ENCODE data around the gene SOS1.
A peak's percentile ranks its signal among the peaks of the same experiment; 100 is the strongest.
"Not testable (repeated sequence)": the region's sequence is repeated elsewhere in the genome, so short reads cannot be mapped to it uniquely, and the experiment has no call there.

SOS1 gene

DNA sequence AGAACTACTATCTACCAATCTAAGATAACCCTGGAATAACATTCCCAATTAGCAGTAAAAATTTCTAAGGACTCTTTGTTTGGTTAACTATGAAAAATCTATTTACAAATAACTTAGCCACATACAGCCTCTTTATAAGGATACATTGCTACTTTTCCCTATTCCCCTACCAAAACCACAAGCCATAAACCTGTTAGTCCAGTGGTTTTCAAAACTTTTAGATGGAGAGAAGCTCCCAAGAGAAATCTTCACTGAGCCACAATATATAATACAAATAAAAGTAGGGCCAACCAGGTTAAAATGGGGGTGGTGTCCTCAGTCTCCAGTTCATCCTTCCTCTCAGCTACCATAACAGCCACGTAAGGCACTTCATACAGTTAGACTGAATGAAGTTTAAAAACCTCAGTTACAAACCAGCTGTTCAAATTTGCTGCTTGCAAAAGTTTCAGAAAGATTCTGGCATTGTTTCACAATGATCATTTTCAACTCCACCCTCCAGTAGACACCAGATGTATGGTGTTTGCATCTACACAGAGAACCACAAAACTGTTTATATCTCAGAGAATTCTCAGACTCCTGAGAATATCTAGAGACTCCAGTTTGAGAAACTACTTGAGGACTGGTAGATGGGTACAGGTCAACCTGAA is 26.0 kb downstream of the SOS1 start:
- DNase-seq (no peak), ATAC-seq (no peak)
- Mint-ChIP-seq H3K4me3 (no peak overlapping the region), H3K4me1 (peaks cover 62% of the 10 kb centered on the region), H3K9me3 (peaks cover 0 to 7% of the 10 kb centered on the region in 2 donors), H3K27ac (peak overlapping the region in 1 of 2 donors; percentile 18), H3K27me3 (no peaks in the 10 kb centered on the region)

DNA sequence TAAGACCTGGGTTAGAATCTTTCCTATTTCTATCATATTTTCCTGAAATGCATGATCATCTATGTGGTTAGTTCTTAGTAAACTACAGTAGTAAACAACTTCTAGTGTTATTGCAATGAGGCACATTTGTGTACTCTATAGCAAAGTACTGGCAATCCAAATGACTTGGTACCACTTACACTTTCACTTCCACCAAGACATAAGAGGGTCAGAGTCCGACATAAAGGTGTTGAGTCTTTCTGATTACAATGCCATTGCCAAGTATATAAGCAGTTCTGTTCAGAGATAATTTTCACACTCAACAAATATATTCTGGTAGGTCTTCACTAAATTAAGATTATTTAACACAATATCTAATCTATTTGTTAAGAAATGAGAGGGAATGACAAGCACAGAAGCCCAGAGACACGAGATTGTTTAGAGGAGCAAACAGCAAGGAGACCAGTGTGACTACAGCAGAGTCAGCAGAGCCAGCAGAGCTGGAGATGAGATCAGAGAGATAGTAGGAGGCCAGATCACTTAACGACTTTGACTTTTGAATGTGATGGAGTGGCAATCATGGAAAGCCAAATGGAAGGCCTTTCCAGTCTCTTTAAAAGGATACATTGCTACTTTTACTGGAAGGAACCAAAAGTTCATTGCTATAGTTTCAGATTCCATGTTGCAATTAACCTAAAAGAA is 27.5 kb downstream of the SOS1 start:
- Mint-ChIP-seq H3K27ac (no peak overlapping the region), H3K9me3 (peaks cover 0 to 7% of the 10 kb centered on the region in 2 donors), H3K4me1 (peaks cover 50% of the 10 kb centered on the region), H3K27me3 (no peaks in the 10 kb centered on the region), H3K4me3 (no peak overlapping the region)
- ATAC-seq (no peak), DNase-seq (no peak)

GRCh38 chr2:39091543-39091942 is 29.3 kb downstream of the SOS1 start:
- Mint-ChIP-seq H3K4me3 (no peak overlapping the region), H3K4me1 (peaks cover 40% of the 10 kb centered on the region), H3K27me3 (no peaks in the 10 kb centered on the region), H3K27ac (no peak overlapping the region), H3K9me3 (peaks cover 0 to 7% of the 10 kb centered on the region in 2 donors)
- ATAC-seq (no peak), DNase-seq (no peak)

- Mint-ChIP-seq H3K27me3 (no peaks in the 10 kb centered on the region), H3K9me3 (peaks cover 0 to 7% of the 10 kb centered on the region in 2 donors), H3K4me1 (peaks cover 38% of the 10 kb centered on the region), H3K4me3 (no peak overlapping the region), H3K27ac (no peak overlapping the region)
- DNase-seq = no peak
- ATAC-seq = no peak
These were observed 29.8 kb downstream of the SOS1 start for GRCh38 chr2:39091063-39091462.

DNA sequence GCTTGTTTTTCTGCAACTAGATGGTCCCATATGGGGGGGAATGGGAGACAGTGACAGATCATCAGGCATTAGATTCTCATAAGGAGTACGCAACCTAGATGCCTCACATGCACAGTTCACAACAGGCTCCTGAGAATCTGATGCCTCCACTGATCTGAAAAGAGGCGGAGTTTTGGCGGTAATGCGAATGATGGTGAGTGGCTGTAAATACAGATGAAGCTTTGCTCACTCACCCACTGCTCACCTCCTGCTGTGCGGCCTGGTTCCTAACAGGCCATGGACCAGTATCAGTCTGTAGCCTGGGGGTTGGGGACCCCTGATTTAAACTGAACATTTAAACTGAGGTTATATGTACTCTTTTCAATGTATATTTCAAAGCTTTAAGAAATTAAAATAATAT is 40.7 kb downstream of the SOS1 start:
- Mint-ChIP-seq H3K9me3 (no peaks in the 10 kb centered on the region), H3K27me3 (no peaks in the 10 kb centered on the region), H3K4me1 (peaks cover 36% of the 10 kb centered on the region), H3K27ac (no peak overlapping the region), H3K4me3 (no peak overlapping the region)
- DNase-seq (no peak), ATAC-seq (no peak)

GRCh38 chr2:39069890-39070465 is 50.9 kb downstream of the SOS1 start:
- no peaks in the 10 kb centered on the region for H3K9me3 Mint-ChIP-seq
- ATAC-seq = no peak
- H3K4me3 Mint-ChIP-seq = no peak overlapping the region
- H3K27me3 Mint-ChIP-seq = no peaks in the 10 kb centered on the region
- H3K4me1 Mint-ChIP-seq = peaks cover 44% of the 10 kb centered on the region
- no peak overlapping the region for H3K27ac Mint-ChIP-seq
- DNase-seq = no peak

DNA sequence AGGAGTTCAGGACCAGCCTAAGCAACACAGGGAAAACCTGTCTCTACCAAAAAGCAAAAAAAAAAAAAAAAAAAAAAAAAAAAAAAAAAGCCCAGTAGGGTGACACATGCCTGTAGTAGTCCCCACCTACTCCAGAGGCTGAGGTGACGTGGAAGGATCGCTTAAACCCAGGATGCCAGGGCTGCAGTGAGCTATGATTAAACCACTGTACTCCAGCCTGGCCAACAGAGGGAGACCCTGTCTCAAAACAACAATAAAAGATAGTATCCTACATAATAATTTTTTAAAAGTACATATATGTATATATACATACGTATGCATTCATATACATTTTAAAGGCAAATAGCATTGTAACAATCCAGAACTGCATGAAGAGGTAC is 51.7 kb downstream of the SOS1 start:
- ATAC-seq (no peak), DNase-seq (no peak)
- no peak overlapping the region for H3K4me3 Mint-ChIP-seq
- no peaks in the 10 kb centered on the region for H3K27me3 Mint-ChIP-seq
- no peak overlapping the region for H3K27ac Mint-ChIP-seq
- H3K9me3 Mint-ChIP-seq = no peaks in the 10 kb centered on the region
- peaks cover 35% of the 10 kb centered on the region for H3K4me1 Mint-ChIP-seq

GRCh38 chr2:39068299-39069135 is 52.3 kb downstream of the SOS1 start:
- DNase-seq (no peak), ATAC-seq (no peak)
- no peak overlapping the region for H3K4me3 Mint-ChIP-seq
- H3K4me1 Mint-ChIP-seq = peaks cover 38% of the 10 kb centered on the region
- H3K9me3 Mint-ChIP-seq = no peaks in the 10 kb centered on the region
- peak overlapping the region in 1 of 2 donors; percentile 85 for H3K27ac Mint-ChIP-seq
- no peaks in the 10 kb centered on the region for H3K27me3 Mint-ChIP-seq

DNA sequence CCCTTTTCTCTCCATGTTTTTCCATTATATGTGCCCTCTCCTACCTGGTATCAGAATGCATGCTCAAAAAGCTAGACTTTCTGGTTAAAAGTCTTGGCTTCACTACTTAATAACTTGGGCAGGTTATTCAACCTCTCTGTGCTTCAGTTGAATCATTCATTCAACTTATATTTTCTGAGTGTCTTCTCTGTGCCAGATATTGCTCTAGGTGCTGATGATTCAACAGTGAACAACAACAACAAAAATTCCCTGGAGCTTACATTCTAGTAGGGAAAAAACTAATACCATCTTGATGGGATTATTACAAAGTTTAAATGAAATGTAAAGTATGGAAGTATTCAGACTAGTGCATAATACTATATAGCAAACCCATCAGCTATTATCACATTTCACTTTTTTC is 55.2 kb downstream of the SOS1 start:
- H3K27me3 Mint-ChIP-seq = no peaks in the 10 kb centered on the region
- ATAC-seq (no peak), DNase-seq (no peak)
- peaks cover 34% of the 10 kb centered on the region for H3K4me1 Mint-ChIP-seq
- H3K9me3 Mint-ChIP-seq = no peaks in the 10 kb centered on the region
- no peak overlapping the region for H3K4me3 Mint-ChIP-seq
- H3K27ac Mint-ChIP-seq = peak overlapping the region in 1 of 2 donors; percentile 13

GRCh38 chr2:39062320-39062719 is 58.5 kb downstream of the SOS1 start:
- Mint-ChIP-seq H3K27ac (no peak overlapping the region), H3K9me3 (no peaks in the 10 kb centered on the region), H3K4me1 (peaks cover 32% of the 10 kb centered on the region), H3K27me3 (no peaks in the 10 kb centered on the region), H3K4me3 (no peak overlapping the region)
- DNase-seq = no peak
- no peak for ATAC-seq

- Mint-ChIP-seq H3K4me1 (peaks cover 32% of the 10 kb centered on the region), H3K27ac (no peak overlapping the region), H3K27me3 (no peaks in the 10 kb centered on the region), H3K4me3 (no peak overlapping the region), H3K9me3 (no peaks in the 10 kb centered on the region)
- no peak for DNase-seq
- ATAC-seq = no peak
These were observed 59.6 kb downstream of the SOS1 start for GRCh38 chr2:39061280-39061679.

DNA sequence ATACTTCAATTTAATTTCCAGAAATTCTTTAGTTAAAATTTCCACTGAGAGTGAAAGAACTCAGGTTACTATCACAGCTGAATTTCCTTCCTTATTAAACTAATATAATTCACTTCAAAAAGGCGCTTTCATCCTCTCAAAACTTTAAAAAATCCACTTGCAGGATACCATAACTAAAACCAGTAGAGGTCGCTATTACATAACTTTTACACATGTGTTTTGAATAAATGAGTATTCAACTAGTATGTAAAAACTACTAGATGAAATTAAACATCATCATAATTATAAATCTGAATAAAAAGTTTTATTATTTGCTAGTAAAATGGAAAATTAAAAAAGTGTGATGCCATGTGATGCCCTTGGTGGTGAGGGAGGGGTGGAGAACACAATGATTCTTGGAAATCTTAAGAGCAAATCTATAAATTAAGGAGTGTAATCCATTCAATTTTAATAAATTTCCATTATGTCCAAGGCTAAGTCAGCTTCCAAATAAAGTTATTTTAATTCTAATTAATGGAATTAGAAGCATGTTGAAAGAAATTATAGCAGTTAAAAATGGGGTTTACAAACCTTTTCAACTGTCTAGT is 61.4 kb downstream of the SOS1 start:
- DNase-seq (no peak), ATAC-seq (no peak)
- no peak overlapping the region for H3K4me3 Mint-ChIP-seq
- no peaks in the 10 kb centered on the region for H3K27me3 Mint-ChIP-seq
- peaks cover 24% of the 10 kb centered on the region for H3K4me1 Mint-ChIP-seq
- H3K9me3 Mint-ChIP-seq = no peaks in the 10 kb centered on the region
- H3K27ac Mint-ChIP-seq = no peak overlapping the region

GRCh38 chr2:39058101-39058500 is 62.8 kb downstream of the SOS1 start:
- Mint-ChIP-seq H3K27ac (no peak overlapping the region), H3K4me1 (peaks cover 16% of the 10 kb centered on the region)

DNA sequence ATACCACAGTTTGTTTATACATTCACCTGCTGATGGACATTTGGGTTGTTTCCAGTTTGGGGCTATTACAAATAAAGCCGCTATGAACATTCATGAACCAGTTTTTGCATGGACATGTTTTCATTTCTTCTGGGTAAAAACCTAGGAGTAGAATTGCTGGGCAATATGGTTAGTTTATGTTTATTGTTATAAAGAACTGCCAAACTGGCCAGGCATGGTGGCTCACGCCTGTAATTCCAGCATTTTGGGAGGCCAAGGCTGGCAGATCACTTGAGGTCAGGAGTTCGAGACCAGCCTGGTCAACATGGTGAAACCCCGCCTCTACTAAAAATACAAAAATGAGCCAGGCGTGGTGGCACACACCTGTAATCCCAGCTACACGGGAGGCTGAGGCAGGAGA is 68.2 kb downstream of the SOS1 start:
- H3K27me3 Mint-ChIP-seq, H3K27ac Mint-ChIP-seq, ATAC-seq, H3K4me3 Mint-ChIP-seq, H3K9me3 Mint-ChIP-seq, H3K4me1 Mint-ChIP-seq, DNase-seq: not testable (repeated sequence)

More at GRCh38 chr2:39058101-39058500, 62.8 kb downstream of the SOS1 start:
- H3K9me3 Mint-ChIP-seq = no peaks in the 10 kb centered on the region
- DNase-seq (no peak), ATAC-seq (no peak)
- H3K27me3 Mint-ChIP-seq = no peaks in the 10 kb centered on the region
- H3K4me3 Mint-ChIP-seq = no peak overlapping the region

- no peak overlapping the region for H3K4me3 Mint-ChIP-seq
- H3K4me1 Mint-ChIP-seq = no peaks in the 10 kb centered on the region
- no peaks in the 10 kb centered on the region for H3K9me3 Mint-ChIP-seq
- ATAC-seq (no peak), DNase-seq (no peak)
- no peak overlapping the region for H3K27ac Mint-ChIP-seq
- H3K27me3 Mint-ChIP-seq = no peaks in the 10 kb centered on the region
These were observed 70.7 kb downstream of the SOS1 start for GRCh38 chr2:39050109-39050508.

Measured in stimulated activated naive CD8-positive, alpha-beta T cell treated with anti-CD3 and anti-CD28 coated beads, Interleukin-15, amount 100 ng/mL, for 72 hours (primary cell).